GM12892 (cell line): ENCODE data around the gene MAP6.

Source experiments
- DNase-seq: peaks from one replicate; pipeline ENCODE4 v3.0.0; 2011; ENCODE audit not compliant: insufficient read length
- FAIRE-seq: peaks from 2 replicates; lab custom pipeline; 2011; peaks lifted over from hg19 to GRCh38; lab: Jason Lieb, UNC
- POLR2A ChIP-seq: IDR thresholded peaks from 2 replicates; pipeline ENCODE4 v1.6.1; 2011; ENCODE audit warnings: low read depth, low read length, control low read depth
- POLR2AphosphoS5 ChIP-seq: IDR thresholded peaks from 2 replicates; pipeline ENCODE4 v1.6.1; 2011; ENCODE audit warnings: low read depth, low read length, control low read depth
- TAF1 ChIP-seq: IDR thresholded peaks from 2 replicates; pipeline ENCODE4 v1.6.1; 2011; ENCODE audit warnings: low read depth, mild to moderate bottlenecking, control low read depth, low read length, borderline replicate concordance

The MAP6 gene

DNA sequence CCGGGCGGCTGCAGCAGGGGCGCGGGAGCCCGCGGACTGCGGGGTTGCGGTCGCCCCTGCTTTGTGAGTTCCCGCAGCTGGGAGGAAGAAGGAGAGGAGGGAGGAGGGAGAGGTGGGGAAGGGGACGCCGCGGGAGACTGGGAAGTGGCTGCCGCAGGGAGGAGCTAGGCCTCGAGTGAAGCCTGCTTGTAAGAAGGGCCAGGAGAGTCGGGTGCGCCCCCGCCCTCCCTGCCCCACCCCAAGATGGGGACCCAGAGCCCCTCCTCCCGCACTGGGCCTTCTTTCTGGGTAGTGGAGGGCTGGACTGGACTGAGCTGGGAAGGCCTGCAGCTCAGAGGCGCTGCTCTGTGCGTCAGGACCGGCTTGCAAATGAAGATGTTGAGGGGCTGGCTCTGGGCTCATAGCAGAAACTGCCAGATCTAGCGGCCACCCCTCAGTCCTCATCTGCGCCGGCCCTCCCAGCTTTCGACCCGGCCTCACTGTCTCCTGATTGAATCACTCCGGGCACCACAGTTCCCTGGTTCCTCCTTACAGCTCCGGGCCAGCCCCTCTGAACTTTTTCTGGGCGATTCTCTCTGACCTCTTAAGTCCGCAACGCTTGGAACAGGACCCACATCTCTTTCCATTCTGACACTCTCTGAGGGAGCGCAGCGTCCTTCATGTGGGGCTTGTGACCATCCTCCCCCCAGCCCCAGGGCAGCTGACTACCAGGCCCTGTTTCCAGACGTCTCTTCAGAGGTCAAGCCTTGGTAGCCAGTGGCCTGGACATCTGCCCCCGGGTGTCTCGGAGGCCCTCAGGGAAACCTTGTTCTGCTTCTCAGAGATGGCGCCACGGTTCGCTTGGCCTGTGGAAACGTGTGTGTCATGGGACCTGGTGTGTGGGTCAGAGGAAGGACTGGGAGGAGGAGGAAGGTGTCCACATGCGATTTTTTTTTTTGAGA, 84.8 kb downstream of the MAP6 start:
- no peak for FAIRE-seq
- peak; percentile 44 for DNase-seq
- TF ChIP-seq POLR2A: no peak
- TF ChIP-seq TAF1: no peak
- no peak for TF ChIP-seq POLR2AphosphoS5

DNA sequence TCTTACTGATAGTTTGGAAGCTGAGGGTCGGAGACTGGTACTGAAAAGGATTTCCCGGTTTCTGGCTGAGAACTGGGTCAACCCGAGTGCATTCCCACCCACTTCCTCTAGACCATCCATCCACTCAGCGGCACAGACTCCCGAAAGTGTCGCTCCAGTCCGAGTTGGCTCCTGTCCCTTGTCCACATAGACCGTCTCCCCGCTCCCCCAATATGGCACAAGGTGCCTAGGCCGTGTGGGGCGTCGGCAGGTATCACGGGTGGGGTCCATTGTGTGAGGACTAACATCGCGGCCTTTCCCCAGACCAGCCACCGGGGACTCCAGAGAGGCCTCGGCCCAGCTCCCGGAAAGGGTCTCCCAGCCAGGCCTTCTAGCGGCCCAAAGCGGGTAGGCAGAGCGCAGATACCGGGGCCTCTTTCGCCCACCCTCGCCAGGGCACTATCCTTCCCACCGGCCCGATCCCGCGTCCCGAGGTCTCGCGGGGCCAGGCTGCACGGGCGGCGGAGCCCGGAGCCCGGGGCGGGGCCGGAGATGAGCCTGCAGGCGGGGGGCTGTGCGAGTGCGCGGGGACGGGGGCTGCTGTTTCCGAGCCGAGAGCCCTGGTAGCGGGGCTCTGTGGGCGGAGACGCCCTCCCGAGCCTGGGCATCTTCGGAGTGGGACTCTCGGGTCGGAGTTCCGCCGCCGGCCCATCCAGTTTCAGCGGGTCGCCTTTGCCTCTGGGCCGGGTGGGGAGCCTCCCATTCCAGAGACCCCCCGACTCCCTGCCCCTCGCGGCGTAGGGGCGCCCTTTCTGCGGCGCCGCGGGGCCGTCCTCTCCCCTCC, 85.7 kb downstream of the MAP6 start:
- FAIRE-seq (peak; percentile 87), DNase-seq (peak; percentile 89)
- peak; percentile 81 for TF ChIP-seq POLR2A
- TF ChIP-seq POLR2AphosphoS5: peak; percentile 63; the same call in 1 of the 2 replicates
- peak; percentile 55; the same call in 1 of the 2 replicates for TF ChIP-seq TAF1

DNA sequence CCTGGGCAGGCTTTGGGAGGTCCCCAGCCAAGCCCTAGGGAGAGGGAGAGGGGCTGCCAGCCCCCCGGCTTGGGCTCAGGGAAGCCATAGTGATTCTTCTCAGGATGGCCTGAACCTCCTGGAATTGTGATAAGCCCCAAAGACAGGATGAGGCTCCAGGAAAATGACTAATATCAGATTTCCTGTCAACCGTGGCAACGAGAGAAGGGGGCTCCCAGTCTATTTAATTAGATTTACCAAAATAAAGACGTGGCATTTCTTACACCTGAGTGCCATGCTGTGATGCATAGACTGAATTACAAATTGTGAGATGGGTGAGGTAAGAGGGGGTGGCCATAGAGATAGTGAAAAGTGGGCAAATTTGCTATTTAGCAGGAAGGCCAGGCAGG, 86.3 kb downstream of the MAP6 start:
- TF ChIP-seq POLR2A (no peak), TAF1 (no peak), POLR2AphosphoS5 (no peak)
- FAIRE-seq: no peak

DNA sequence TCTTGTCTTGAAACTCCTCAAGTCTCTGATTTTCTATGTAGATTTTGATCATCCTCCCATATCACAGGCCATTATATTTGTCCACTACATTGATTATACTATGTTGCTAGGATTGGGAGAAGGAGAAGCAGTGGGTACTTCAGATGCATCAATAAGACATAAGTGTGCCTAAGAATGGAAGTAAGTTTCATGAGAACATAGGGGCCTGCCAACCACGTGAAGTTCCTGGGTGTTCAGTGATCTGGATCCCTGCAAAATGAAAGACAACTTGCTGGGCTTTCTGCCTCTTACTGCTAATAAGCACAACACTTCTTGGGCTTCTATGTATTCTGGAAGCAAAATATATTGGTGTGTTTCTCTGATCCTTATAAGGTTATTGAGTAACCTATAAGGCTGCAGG, 89.0 kb downstream of the MAP6 start:
- TF ChIP-seq TAF1 (no peak), POLR2AphosphoS5 (no peak)
- DNase-seq (no peak), FAIRE-seq (peak; percentile 61)

More for the DNA sequence above, 86.3 kb downstream of the MAP6 start:
- DNase-seq: no peak

DNA sequence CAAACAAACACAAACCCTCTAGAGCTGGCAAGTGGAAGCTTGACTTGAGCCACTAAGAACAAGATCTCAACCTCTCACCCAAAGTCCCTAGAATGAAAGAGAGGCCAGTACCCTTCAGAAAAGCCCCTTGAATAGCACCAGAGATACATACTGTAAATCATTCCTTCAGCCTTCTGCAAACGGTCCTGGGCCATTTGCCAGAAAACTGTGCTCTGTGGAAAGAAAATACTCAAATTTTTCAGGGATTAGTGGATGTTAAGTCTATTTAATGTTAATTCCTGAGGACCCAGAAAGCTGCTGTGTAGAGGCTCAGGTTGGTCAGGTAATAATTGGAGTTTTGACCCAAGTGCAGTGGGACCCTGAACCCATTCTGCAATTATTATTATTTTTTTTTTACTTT, 89.9 kb downstream of the MAP6 start:
- no peak for FAIRE-seq
- TF ChIP-seq TAF1 (no peak), POLR2A (no peak), POLR2AphosphoS5 (no peak)
- no peak for DNase-seq

DNA sequence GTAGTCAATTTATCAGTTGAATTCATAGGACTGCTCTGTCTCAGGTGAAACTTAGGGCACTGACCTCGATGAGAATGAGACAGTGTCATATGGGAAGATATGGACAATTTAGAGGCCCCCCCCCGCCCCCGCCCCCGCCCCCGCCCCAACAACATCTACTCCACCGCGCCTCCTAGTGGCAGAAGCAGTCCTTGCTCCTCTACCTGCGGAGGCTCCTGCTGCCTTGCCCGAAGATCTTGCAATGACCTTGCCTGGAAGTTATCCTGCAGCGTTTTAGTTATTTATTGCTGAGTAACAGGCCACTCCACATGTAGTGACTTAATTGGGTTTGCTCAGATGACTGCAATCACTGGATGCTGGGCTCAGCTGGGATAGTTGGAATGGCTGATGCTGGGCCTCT, 91.6 kb downstream of the MAP6 start:
- no peak for FAIRE-seq

DNA sequence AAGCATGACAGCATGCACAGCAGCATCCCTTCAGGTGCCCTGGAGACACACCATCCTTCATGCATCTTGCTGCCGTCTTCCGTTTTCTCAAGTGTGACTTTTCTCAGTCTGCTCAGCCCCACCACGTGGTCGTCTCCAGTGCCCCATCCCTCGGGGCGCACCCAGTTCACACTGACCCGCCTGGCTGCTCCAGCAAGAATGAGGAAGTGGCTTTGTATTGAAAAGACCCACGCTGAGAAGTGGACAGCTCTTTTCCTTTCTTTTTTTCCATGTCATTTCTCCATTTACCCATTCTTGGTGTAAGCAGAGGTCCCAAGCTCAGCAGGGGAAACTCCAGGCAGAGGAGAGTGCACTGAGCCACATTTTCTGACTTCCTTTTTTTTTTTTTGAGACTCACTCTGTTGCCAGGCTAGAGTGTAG, 92.3 kb downstream of the MAP6 start:
- TF ChIP-seq POLR2A: no peak
- TF ChIP-seq TAF1: no peak
- TF ChIP-seq POLR2AphosphoS5: no peak
- DNase-seq: peak; percentile 53
- peak; percentile 61 for FAIRE-seq

More for the DNA sequence above, 91.6 kb downstream of the MAP6 start:
- TF ChIP-seq POLR2A: no peak
- DNase-seq: no peak

DNA sequence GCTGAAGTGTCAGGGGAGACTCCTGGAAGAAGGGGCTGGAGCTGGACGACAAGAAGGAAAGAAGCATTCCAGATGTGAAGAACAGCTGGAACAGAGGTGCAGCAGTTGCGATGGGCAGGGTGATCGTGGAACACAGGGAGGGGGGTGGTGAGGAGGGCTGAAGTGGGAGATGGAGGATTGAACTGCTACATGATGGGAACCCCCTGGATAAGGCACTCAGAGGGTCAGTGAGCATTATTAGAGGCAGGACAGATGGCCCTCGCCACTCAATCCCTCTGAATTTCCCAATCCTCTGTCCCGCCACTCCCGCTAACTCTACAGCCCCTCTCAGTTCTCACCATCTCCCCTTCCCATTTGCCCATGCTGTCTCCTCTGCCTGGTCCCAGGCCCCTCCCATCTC, 92.8 kb downstream of the MAP6 start:
- DNase-seq: no peak
- FAIRE-seq: no peak

DNA sequence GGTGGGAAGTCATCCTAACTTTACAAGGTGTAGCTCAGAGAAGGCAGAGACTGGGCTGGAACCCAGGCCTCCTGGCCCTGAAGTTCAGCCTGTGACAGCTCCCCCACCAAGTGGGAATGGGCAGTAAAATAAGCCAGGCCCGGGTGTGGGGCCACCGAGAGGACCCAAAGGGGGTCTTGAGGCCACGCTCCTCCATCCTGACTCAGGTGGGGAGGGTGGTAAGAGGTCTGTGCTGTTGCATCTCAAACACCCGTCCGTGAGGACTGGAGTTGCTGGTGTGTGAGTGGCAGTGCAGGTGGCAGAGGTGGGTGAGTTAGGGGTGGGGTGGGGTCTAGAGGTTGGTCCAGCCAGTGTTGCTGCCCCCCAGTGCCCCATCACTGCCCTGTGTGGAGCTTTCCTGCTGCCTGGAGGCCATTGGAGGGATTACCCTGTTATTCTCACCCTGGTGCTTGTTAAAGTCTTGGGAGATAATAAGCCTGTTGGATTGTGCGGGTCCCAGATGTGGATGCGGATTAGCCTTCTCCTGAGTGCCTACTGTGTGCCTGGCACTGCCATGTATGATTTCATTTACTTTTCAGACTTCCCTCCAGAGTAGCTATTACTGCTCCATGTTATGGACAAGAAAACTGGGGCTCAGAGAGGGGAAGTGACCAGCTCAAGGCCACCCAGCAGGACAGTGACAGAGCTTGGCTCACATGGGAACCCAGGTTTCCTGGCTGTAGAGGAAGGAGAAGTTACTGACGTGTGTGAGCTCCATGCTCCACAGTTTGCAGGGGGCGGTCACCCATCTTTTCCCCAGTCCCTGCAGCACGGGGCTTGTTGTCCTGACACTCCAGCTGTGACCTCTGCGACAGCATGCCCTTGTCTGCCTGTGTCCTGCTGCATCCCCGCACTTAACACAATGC, 93.9 kb downstream of the MAP6 start:
- no peak for DNase-seq
- no peak for TF ChIP-seq TAF1
- TF ChIP-seq POLR2AphosphoS5: no peak
- no peak for TF ChIP-seq POLR2A
- no peak for FAIRE-seq

More for the DNA sequence above, 92.8 kb downstream of the MAP6 start:
- no peak for TF ChIP-seq POLR2AphosphoS5
- no peak for TF ChIP-seq POLR2A
- no peak for TF ChIP-seq TAF1

DNA sequence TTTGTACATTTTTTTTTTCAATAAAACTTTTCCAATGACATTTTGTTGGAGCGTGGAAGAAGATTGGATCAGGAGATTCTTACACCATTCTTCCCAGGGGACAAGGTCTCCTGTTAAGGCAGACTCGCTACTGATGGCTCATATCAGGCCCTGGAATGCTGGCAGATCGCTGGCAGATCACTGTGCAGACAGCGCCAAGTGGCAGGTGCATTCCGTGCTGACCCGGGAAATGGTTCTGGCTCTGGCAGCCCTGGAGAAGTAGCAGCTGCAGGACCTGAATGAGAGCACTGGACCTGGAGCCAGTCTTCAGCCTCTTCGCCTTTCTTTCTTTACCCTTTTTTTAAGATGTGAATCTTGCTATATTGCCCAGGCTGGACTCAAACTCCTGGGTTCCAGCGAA, 96.1 kb downstream of the MAP6 start:
- TF ChIP-seq POLR2AphosphoS5: no peak
- no peak for TF ChIP-seq TAF1
- TF ChIP-seq POLR2A: no peak
- DNase-seq (no peak), FAIRE-seq (no peak)
